ENCODE measurements around the gene OSBPL8.

DNA sequence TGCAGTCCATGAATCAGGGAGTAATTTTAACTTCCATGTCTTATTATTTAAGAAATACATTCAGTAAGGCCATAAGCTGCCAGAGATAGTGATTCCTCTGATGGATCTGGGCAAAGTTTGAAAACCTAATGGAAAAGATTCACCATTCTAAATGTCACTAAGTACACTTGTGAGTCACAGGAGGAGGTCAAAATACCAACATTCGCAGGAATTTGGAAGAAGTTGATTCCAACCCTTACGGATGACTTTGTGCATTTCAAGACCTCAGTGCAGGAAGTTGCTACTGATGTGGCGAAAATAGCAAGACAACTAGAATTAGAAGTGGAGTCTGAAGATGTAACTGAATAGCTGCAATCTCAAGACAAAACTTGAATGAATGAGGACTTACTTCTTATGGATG is 69.8 kb downstream of the OSBPL8 start:
- TF ChIP-seq POLR2A (IDR thresholded peaks at IDR 0.05), result no peak
- TF ChIP-seq, protein P1, sequence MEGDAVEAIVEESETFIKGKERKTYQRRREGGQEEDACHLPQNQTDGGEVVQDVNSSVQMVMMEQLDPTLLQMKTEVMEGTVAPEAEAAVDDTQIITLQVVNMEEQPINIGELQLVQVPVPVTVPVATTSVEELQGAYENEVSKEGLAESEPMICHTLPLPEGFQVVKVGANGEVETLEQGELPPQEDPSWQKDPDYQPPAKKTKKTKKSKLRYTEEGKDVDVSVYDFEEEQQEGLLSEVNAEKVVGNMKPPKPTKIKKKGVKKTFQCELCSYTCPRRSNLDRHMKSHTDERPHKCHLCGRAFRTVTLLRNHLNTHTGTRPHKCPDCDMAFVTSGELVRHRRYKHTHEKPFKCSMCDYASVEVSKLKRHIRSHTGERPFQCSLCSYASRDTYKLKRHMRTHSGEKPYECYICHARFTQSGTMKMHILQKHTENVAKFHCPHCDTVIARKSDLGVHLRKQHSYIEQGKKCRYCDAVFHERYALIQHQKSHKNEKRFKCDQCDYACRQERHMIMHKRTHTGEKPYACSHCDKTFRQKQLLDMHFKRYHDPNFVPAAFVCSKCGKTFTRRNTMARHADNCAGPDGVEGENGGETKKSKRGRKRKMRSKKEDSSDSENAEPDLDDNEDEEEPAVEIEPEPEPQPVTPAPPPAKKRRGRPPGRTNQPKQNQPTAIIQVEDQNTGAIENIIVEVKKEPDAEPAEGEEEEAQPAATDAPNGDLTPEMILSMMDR (IDR thresholded peaks at IDR 0.05 in 4 of 5, conservative IDR thresholded peaks at IDR 0.05 in 1 of 5), result no peak
